EH (cell line): ENCODE results near the gene DNAJC11.

ENCODE experiments used
- DNase-seq: peaks from one replicate; pipeline ENCODE4 v3.0.0-alpha.2; 2015; ENCODE audit warnings: low read depth

Gene DNAJC11

GRCh38 chr1:6585841-6586240, 115.8 kb downstream of the DNAJC11 start:
- no peak for DNase-seq

GRCh38 chr1:6585081-6585722, 116.4 kb downstream of the DNAJC11 start:
- no peak for DNase-seq
